CD4-positive, alpha-beta memory T cell (primary cell): ENCODE data around the gene JAM3. TPM values are rescaled to one million over a fixed set of nuclear protein-coding genes. Genes with fewer than 3 reads are reported as not detected.

ENCODE experiments used
- CTCF ChIA-PET: fragments of 350-600 bp; sonication (Branson Sonifier 250); formaldehyde crosslinking; loops from one replicate; lab custom pipeline; 2021; ENCODE audit warnings: inconsistent platforms; ENCODE audit not compliant: partially characterized antibody; lab: Charles Lee
- POLR2A ChIA-PET: fragments of 350-600 bp; sonication (Branson Sonifier 250); formaldehyde crosslinking; loops from one replicate; lab custom pipeline; 2021; ENCODE audit not compliant: partially characterized antibody; lab: Charles Lee
- DNase-seq, 5 donors: peaks; one replicate each; pipeline versions ENCODE4 v3.0.0 to v3.0.0-alpha.2; 2020 to 2022; ENCODE audit warnings: mixed read lengths in 1 of 5
- H3K27ac ChIP-seq: one replicate; pipeline ENCODE4 v1.7.0; 2013; ENCODE audit warnings: low read depth, low read length
- H3K27me3 ChIP-seq: 2 replicates; pipeline ENCODE4 v1.7.0; 2013; ENCODE audit warnings: mild to moderate bottlenecking, low read length, moderate library complexity; ENCODE audit not compliant: insufficient read depth
- H3K36me3 ChIP-seq: 2 replicates; pipeline ENCODE4 v1.7.0; 2013; ENCODE audit warnings: mild to moderate bottlenecking, low read length, moderate library complexity; ENCODE audit not compliant: insufficient read depth
- H3K4me1 ChIP-seq: 2 replicates; pipeline ENCODE4 v1.7.0; 2013; ENCODE audit warnings: mild to moderate bottlenecking, low read length, moderate library complexity; ENCODE audit not compliant: insufficient read depth
- H3K4me3 ChIP-seq, 2 donors: one replicate each; pipeline ENCODE4 v1.7.0; 2013; ENCODE audit warnings: low read length in 2 of 2, mild to moderate bottlenecking in 1 of 2
- H3K9me3 ChIP-seq, 2 donors: one replicate each; pipeline ENCODE4 v1.7.0; 2013; ENCODE audit warnings: low read length in 2 of 2, control low read depth in 1 of 2; ENCODE audit not compliant: control insufficient read depth in 1 of 2
- H3K27ac Mint-ChIP-seq, 7 donors: one replicate each; pipeline ENCODE4 v1.8.0; 2020 to 2021; ENCODE audit warnings: mixed read lengths in 7 of 7, mild to moderate bottlenecking in 6 of 7, inconsistent platforms in 3 of 7, moderate library complexity in 3 of 7
- H3K27me3 Mint-ChIP-seq, 2 donors: one replicate each; pipeline ENCODE4 v1.8.0; 2020 to 2021; ENCODE audit warnings: mixed read lengths in 2 of 2
- H3K36me3 Mint-ChIP-seq, 2 donors: one replicate each; pipeline ENCODE4 v1.8.0; 2020 to 2021; ENCODE audit warnings: mixed read lengths in 2 of 2, inconsistent platforms in 1 of 2, mild to moderate bottlenecking in 1 of 2
- H3K4me1 Mint-ChIP-seq, 4 donors: one replicate each; pipeline ENCODE4 v1.8.0; 2020 to 2021; ENCODE audit warnings: mixed read lengths in 4 of 4, mild to moderate bottlenecking in 1 of 4
- H3K4me3 Mint-ChIP-seq, 8 donors: one replicate each; pipeline ENCODE4 v1.8.0; 2020 to 2021; ENCODE audit warnings: mixed read lengths in 8 of 8, mild to moderate bottlenecking in 7 of 8, moderate library complexity in 6 of 8, inconsistent platforms in 3 of 8
- H3K9me3 Mint-ChIP-seq, 8 donors: one replicate each; pipeline ENCODE4 v1.8.0; 2020 to 2021; ENCODE audit warnings: mixed read lengths in 8 of 8, mild to moderate bottlenecking in 5 of 8, inconsistent platforms in 3 of 8, moderate library complexity in 1 of 8
- intact Hi-C: fragments of 100-400 bp; cut with micrococcal nuclease; formaldehyde crosslinking; loops from one replicate; pipeline ENCODE4 v1.15.1; 2023
- polyA plus RNA-seq, 2 donors: library from polyadenylated mRNA; unstranded; fragments of 300-500 nt; fragmentation: Illumina TruSeq; gene quantifications; one replicate each; pipeline ENCODE4 v1.2.3, GENCODE V29; 2021
- total RNA-seq, 2 experiments: library from RNA; stranded (reverse); gene quantifications; one replicate each; pipeline ENCODE4 v1.2.3, GENCODE V29; 2021

Gene JAM3
- total and polyA plus RNA-seq, 4 experiments from 2014 or later = 6.5 to 8.3 (median 6.7) TPM

GRCh38 chr11:134038897-134039470, 29.9 kb upstream of the JAM3 start:
- Mint-ChIP-seq H3K4me1 (peaks cover 14 to 38% (median 26%) of the 10 kb centered on the region in 4 donors), H3K4me3 (peak overlapping the region in 3 of 8 donors; percentile 7 to 44 (median 35)), H3K9me3 (no peaks in the 10 kb centered on the region), H3K27ac (peak overlapping the region in 1 of 7 donors; percentile 75), H3K36me3 (peaks cover 0 to 2% of the 10 kb centered on the region in 2 donors), H3K27me3 (no peaks in the 10 kb centered on the region)
- no peak for DNase-seq
- CTCF ChIA-PET = interaction anchor here (0.8 to 3.7 kb wide), 3 partner anchors 12 to 111 kb away, joined by 3 to 30 read pairs (median 22); no protein-coding TSS in a partner anchor
- intact Hi-C loops = loop anchor here (5.0 kb wide), 2 partner anchors 92 to 112 kb away; no protein-coding TSS in a partner anchor
- Histone ChIP-seq H3K4me1 (peaks cover 34% of the 10 kb centered on the region), H3K27ac (no peak overlapping the region), H3K4me3 (no peak overlapping the region), H3K27me3 (no peaks in the 10 kb centered on the region), H3K9me3 (no peaks in the 10 kb centered on the region), H3K36me3 (no peaks in the 10 kb centered on the region)
- POLR2A ChIA-PET = interaction anchor here (0.9 to 3.0 kb wide), 2 partner anchors 82 to 92 kb away, joined by 3 to 23 read pairs; partner anchors contain the start of gene IGSF9B

GRCh38 chr11:134039726-134040385, 29.0 kb upstream of the JAM3 start:
- Mint-ChIP-seq H3K4me1 (peaks cover 10 to 29% (median 19%) of the 10 kb centered on the region in 4 donors), H3K36me3 (peaks cover 0 to 2% of the 10 kb centered on the region in 2 donors), H3K27ac (peak overlapping the region in 2 of 7 donors; percentile 30 to 75), H3K4me3 (peak overlapping the region in 1 of 8 donors; percentile 26), H3K27me3 (peaks cover 0 to 2% of the 10 kb centered on the region in 2 donors), H3K9me3 (no peaks in the 10 kb centered on the region)
- Histone ChIP-seq H3K9me3 (no peaks in the 10 kb centered on the region), H3K27me3 (no peaks in the 10 kb centered on the region), H3K4me1 (peaks cover 26% of the 10 kb centered on the region), H3K36me3 (no peaks in the 10 kb centered on the region), H3K27ac (no peak overlapping the region), H3K4me3 (no peak overlapping the region)
- ChIA-PET CTCF (interaction anchor here (0.8 to 3.7 kb wide), 7 partner anchors 10 to 112 kb away, joined by 3 to 30 read pairs (median 5); no protein-coding TSS in a partner anchor), POLR2A (interaction anchor here (0.7 to 0.9 kb wide), 2 partner anchors 93 to 112 kb away, joined by 3 read pairs; no protein-coding TSS in a partner anchor)
- no peak for DNase-seq
- intact Hi-C loops = loop anchor here (5.0 kb wide), 2 partner anchors 93 to 113 kb away; no protein-coding TSS in a partner anchor

GRCh38 chr11:134040386-134041302, 28.2 kb upstream of the JAM3 start:
- CTCF ChIA-PET = interaction anchor here (1.2 to 2.2 kb wide), 7 partner anchors 10 to 113 kb away, joined by 3 to 17 read pairs (median 5); no protein-coding TSS in a partner anchor
- peak overlapping the region in 3 of 7 donors; percentile 0 to 57 (median 23) for H3K27ac Mint-ChIP-seq

GRCh38 chr11:134041349-134041748, 27.5 kb upstream of the JAM3 start:
- intact Hi-C loops = no loop called here
- no peak overlapping the region for H3K27ac ChIP-seq
- no peak overlapping the region for H3K4me3 ChIP-seq
- Mint-ChIP-seq H3K27me3 (peaks cover 0 to 3% of the 10 kb centered on the region in 2 donors), H3K27ac (no peak overlapping the region), H3K4me3 (no peak overlapping the region), H3K4me1 (peaks cover 6 to 16% (median 9%) of the 10 kb centered on the region in 4 donors), H3K36me3 (peaks cover 0 to 1% of the 10 kb centered on the region in 2 donors), H3K9me3 (no peaks in the 10 kb centered on the region)
- ChIA-PET POLR2A (interaction anchor here (1.2 kb wide), 1 partner anchor 11 kb away, joined by 3 read pairs; no protein-coding TSS in a partner anchor), CTCF (interaction anchor here (1.2 to 2.2 kb wide), 6 partner anchors 9 to 114 kb away, joined by 3 to 17 read pairs (median 6); no protein-coding TSS in a partner anchor)
- H3K36me3 ChIP-seq = no peaks in the 10 kb centered on the region
- H3K9me3 ChIP-seq = no peaks in the 10 kb centered on the region
- no peak for DNase-seq
- no peaks in the 10 kb centered on the region for H3K27me3 ChIP-seq
- H3K4me1 ChIP-seq = peaks cover 11% of the 10 kb centered on the region

More at GRCh38 chr11:134040386-134041302, 28.2 kb upstream of the JAM3 start:
- intact Hi-C loops = no loop called here
- H3K27ac ChIP-seq = no peak overlapping the region
- no peaks in the 10 kb centered on the region for H3K9me3 ChIP-seq
- no peaks in the 10 kb centered on the region for H3K27me3 ChIP-seq
- H3K9me3 Mint-ChIP-seq = no peaks in the 10 kb centered on the region
- H3K36me3 ChIP-seq = no peaks in the 10 kb centered on the region
- peaks cover 0 to 3% of the 10 kb centered on the region in 2 donors for H3K27me3 Mint-ChIP-seq
- no peak for DNase-seq
- POLR2A ChIA-PET = no interaction called here
- H3K4me1 Mint-ChIP-seq = peaks cover 8 to 23% (median 14%) of the 10 kb centered on the region in 4 donors
- H3K4me3 ChIP-seq = no peak overlapping the region
- H3K4me1 ChIP-seq = peaks cover 18% of the 10 kb centered on the region
- peak overlapping the region in 2 of 8 donors; percentile 15 to 26 for H3K4me3 Mint-ChIP-seq
- H3K36me3 Mint-ChIP-seq = peaks cover 0 to 2% of the 10 kb centered on the region in 2 donors

GRCh38 chr11:134041791-134042696, 26.8 kb upstream of the JAM3 start:
- Mint-ChIP-seq H3K36me3 (no peaks in the 10 kb centered on the region), H3K9me3 (no peaks in the 10 kb centered on the region), H3K27ac (no peak overlapping the region), H3K4me1 (peaks cover 6 to 11% (median 7%) of the 10 kb centered on the region in 4 donors), H3K27me3 (peaks cover 0 to 3% of the 10 kb centered on the region in 2 donors), H3K4me3 (no peak overlapping the region)
- Histone ChIP-seq H3K4me3 (no peak overlapping the region), H3K27me3 (no peaks in the 10 kb centered on the region), H3K36me3 (no peaks in the 10 kb centered on the region), H3K27ac (no peak overlapping the region), H3K9me3 (no peaks in the 10 kb centered on the region), H3K4me1 (peaks cover 8% of the 10 kb centered on the region)
- POLR2A ChIA-PET = interaction anchor here (0.7 to 1.2 kb wide), 3 partner anchors 8 to 27 kb away, joined by 3 to 4 read pairs (median 3); no protein-coding TSS in a partner anchor
- intact Hi-C loops = no loop called here
- DNase-seq = no peak
- CTCF ChIA-PET = interaction anchor here (1.2 to 2.2 kb wide), 4 partner anchors 8 to 103 kb away, joined by 3 to 17 read pairs (median 10); no protein-coding TSS in a partner anchor
